GM23338 (cell line): ENCODE results near the gene PDE7B.

Experiments used
- EZH2 ChIP-seq: fragments of 200-600 bp; sonication (generic); IDR thresholded peaks from one replicate; pipeline ENCODE4 v1.8.0; 2017; ENCODE audit warnings: antibody characterized with exemption, mild to moderate bottlenecking, low read depth; ENCODE audit not compliant: unreplicated experiment
- JUNB ChIP-seq: IDR thresholded peaks from one replicate; pipeline ENCODE4 v1.6.1; 2016; ENCODE audit warnings: antibody characterized with exemption; ENCODE audit not compliant: unreplicated experiment
- POLR2AphosphoS5 ChIP-seq: IDR thresholded peaks from 2 replicates; pipeline ENCODE4 v1.6.1; 2016; ENCODE audit warnings: antibody characterized with exemption, low read depth
- TF ChIP-seq, protein P1 (sequence below), 2 experiments: fragments of 200-600 bp in 1 of 2; sonication (generic) in 1 of 2; conservative IDR thresholded peaks; 2 replicates each; pipeline versions ENCODE4 v1.5.1 to v1.6.1; 2016 to 2017; ENCODE audit warnings: antibody characterized with exemption in 2 of 2, low read depth in 2 of 2, mild to moderate bottlenecking in 2 of 2, moderate library complexity in 1 of 2
- TF ChIP-seq, protein P2 (sequence below): IDR thresholded peaks from one replicate; pipeline ENCODE4 v1.6.1; 2018; ENCODE audit warnings: antibody characterized with exemption; ENCODE audit not compliant: unreplicated experiment

DNA sequence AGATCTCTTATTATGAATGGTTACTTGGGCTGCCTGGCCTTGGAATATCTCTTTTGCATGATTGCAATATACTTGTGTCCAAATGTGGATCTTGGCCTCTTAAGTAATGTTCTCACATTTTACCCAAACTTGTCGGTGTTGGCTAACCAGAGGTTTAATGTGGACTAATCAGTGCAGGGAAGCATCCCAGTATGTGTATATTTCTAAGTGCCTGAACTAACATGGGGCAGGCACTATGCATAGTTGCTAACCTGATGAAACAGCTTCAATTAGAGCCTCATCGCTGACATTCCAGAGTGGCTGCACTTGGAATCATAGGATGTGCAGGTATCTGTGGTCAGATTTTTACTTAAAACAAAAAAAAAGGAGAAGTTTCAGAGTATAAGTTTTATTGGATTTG is 160.0 kb downstream of the PDE7B start:
- TF ChIP-seq EZH2 (no peak), POLR2AphosphoS5 (no peak), JUNB (no peak)
- TF ChIP-seq, protein P1, sequence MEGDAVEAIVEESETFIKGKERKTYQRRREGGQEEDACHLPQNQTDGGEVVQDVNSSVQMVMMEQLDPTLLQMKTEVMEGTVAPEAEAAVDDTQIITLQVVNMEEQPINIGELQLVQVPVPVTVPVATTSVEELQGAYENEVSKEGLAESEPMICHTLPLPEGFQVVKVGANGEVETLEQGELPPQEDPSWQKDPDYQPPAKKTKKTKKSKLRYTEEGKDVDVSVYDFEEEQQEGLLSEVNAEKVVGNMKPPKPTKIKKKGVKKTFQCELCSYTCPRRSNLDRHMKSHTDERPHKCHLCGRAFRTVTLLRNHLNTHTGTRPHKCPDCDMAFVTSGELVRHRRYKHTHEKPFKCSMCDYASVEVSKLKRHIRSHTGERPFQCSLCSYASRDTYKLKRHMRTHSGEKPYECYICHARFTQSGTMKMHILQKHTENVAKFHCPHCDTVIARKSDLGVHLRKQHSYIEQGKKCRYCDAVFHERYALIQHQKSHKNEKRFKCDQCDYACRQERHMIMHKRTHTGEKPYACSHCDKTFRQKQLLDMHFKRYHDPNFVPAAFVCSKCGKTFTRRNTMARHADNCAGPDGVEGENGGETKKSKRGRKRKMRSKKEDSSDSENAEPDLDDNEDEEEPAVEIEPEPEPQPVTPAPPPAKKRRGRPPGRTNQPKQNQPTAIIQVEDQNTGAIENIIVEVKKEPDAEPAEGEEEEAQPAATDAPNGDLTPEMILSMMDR (conservative IDR thresholded peaks at IDR 0.05; ENCODE audit: low read depth in 2 of 2), result no peak
- TF ChIP-seq, protein P2, sequence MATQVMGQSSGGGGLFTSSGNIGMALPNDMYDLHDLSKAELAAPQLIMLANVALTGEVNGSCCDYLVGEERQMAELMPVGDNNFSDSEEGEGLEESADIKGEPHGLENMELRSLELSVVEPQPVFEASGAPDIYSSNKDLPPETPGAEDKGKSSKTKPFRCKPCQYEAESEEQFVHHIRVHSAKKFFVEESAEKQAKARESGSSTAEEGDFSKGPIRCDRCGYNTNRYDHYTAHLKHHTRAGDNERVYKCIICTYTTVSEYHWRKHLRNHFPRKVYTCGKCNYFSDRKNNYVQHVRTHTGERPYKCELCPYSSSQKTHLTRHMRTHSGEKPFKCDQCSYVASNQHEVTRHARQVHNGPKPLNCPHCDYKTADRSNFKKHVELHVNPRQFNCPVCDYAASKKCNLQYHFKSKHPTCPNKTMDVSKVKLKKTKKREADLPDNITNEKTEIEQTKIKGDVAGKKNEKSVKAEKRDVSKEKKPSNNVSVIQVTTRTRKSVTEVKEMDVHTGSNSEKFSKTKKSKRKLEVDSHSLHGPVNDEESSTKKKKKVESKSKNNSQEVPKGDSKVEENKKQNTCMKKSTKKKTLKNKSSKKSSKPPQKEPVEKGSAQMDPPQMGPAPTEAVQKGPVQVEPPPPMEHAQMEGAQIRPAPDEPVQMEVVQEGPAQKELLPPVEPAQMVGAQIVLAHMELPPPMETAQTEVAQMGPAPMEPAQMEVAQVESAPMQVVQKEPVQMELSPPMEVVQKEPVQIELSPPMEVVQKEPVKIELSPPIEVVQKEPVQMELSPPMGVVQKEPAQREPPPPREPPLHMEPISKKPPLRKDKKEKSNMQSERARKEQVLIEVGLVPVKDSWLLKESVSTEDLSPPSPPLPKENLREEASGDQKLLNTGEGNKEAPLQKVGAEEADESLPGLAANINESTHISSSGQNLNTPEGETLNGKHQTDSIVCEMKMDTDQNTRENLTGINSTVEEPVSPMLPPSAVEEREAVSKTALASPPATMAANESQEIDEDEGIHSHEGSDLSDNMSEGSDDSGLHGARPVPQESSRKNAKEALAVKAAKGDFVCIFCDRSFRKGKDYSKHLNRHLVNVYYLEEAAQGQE, result no peak
